NCI-H460 (cell line): Measurements from ENCODE around the gene SRGN. TPM values are rescaled to one million over a fixed set of nuclear protein-coding genes. Genes with fewer than 3 reads are reported as not detected.
"Not testable (repeated sequence)": the region's sequence is repeated elsewhere in the genome, so short reads cannot be mapped to it uniquely, and the experiment has no call there.

Source experiments
- DNase-seq: peaks from one replicate; pipeline ENCODE4 v3.0.0-alpha.2; 2016; ENCODE audit warnings: low read depth; ENCODE audit errors: extremely low read depth
- small RNA-seq, 2 experiments: library from RNA; depleted of rRNA; stranded (forward); fragments of <200 nt; gene quantifications; one replicate each; pipeline ENCODE3, GENCODE V24; 2014
- total RNA-seq: library from RNA; depleted of rRNA; stranded (reverse); fragments of >200 nt; shearing (Covaris generic); gene quantifications from 2 replicates; pipeline ENCODE4 v1.2.3, GENCODE V29; 2014; rRNA removed

SRGN gene
- total RNA-seq, 1 experiment from 2014 or later: 2,302 TPM

GRCh38 chr10:69124563-69125268, 36.8 kb downstream of the SRGN start:
- DNase-seq: peak; percentile 28

- no peak for DNase-seq
Measured at GRCh38 chr10:69125554-69125953, 37.7 kb downstream of the SRGN start.

- DNase-seq: no peak
Measured at GRCh38 chr10:69130251-69130650, 42.3 kb downstream of the SRGN start.

GRCh38 chr10:69139961-69140360, 52.1 kb downstream of the SRGN start:
- no peak for DNase-seq

- DNase-seq: no peak
Measured at GRCh38 chr10:69141304-69141703, 53.4 kb downstream of the SRGN start.

GRCh38 chr10:69142074-69142473, 54.2 kb downstream of the SRGN start:
- not testable (repeated sequence) for DNase-seq

- no peak for DNase-seq
Measured at GRCh38 chr10:69142983-69143382, 55.1 kb downstream of the SRGN start.

- DNase-seq: no peak
Measured at GRCh38 chr10:69145329-69145728, 57.4 kb downstream of the SRGN start.

GRCh38 chr10:69145864-69146263, 58.0 kb downstream of the SRGN start:
- DNase-seq: no peak

- DNase-seq: no peak
Measured at GRCh38 chr10:69146759-69147158, 58.9 kb downstream of the SRGN start.

- no peak for DNase-seq
Measured at GRCh38 chr10:69151984-69152383, 64.1 kb downstream of the SRGN start.

- DNase-seq: no peak
Measured at GRCh38 chr10:69153227-69153626, 65.3 kb downstream of the SRGN start.

Small RNA genes within 50 kb of the gene (small RNA-seq; reads per million reads assigned to genes)
- gene RF00017: 0 reads per million in 2 experiments

Other genes with a start within 250 kb of the SRGN start
- gene DDX50, start 186.8 kb upstream of the SRGN start, total RNA-seq: 48.2 and 49.1 TPM in 2 replicates
- gene DDX21, start 131.9 kb upstream of the SRGN start, total RNA-seq: 266 and 294 TPM in 2 replicates
- gene KIFBP, start 99.3 kb upstream of the SRGN start, total RNA-seq: 36.6 and 39.8 TPM in 2 replicates
- gene VPS26A, start 36.1 kb downstream of the SRGN start, total RNA-seq: 54.2 and 69.1 TPM in 2 replicates
- 75.9 and 79.0 TPM in 2 replicates for gene SUPV3L1, start 92.1 kb downstream of the SRGN start, total RNA-seq
- gene HKDC1, start 132.2 kb downstream of the SRGN start, total RNA-seq: 5.6 and 7.6 TPM in 2 replicates
- 34.2 and 41.4 TPM in 2 replicates for gene HK1, start 190.4 kb downstream of the SRGN start, total RNA-seq